Muscle layer of colon (tissue), 2 donors: ENCODE results near the gene RRAD.
"Not testable (repeated sequence)": the region's sequence is repeated elsewhere in the genome, so short reads cannot be mapped to it uniquely, and the experiment has no call there.

Source experiments
- H3K27ac ChIP-seq: one replicate; pipeline ENCODE4 v1.7.0; 2013; ENCODE audit warnings: low read depth, mild to moderate bottlenecking, low read length, moderate library complexity
- H3K27me3 ChIP-seq, 2 donors: one replicate each; pipeline ENCODE4 v1.7.0; 2013; ENCODE audit warnings: low read length in 2 of 2, mild to moderate bottlenecking in 2 of 2; ENCODE audit not compliant: insufficient read depth in 2 of 2, control insufficient read depth in 1 of 2
- H3K36me3 ChIP-seq: one replicate; pipeline ENCODE4 v1.7.0; 2013; ENCODE audit warnings: mild to moderate bottlenecking, low read length; ENCODE audit not compliant: insufficient read depth
- H3K4me1 ChIP-seq: one replicate; pipeline ENCODE4 v1.7.0; 2013; ENCODE audit warnings: mild to moderate bottlenecking, low read length; ENCODE audit not compliant: insufficient read depth
- H3K4me3 ChIP-seq, 2 donors: one replicate each; pipeline ENCODE4 v1.7.0; 2013; ENCODE audit warnings: low read length in 2 of 2, low read depth in 1 of 2, mild to moderate bottlenecking in 1 of 2, moderate library complexity in 1 of 2
- H3K9ac ChIP-seq: one replicate; pipeline ENCODE4 v1.7.0; 2013; ENCODE audit warnings: low read length
- H3K9me3 ChIP-seq: one replicate; pipeline ENCODE4 v1.7.0; 2013; ENCODE audit warnings: mild to moderate bottlenecking, low read length
- donor health status: abdominal sarcoma.
- donor health status: Adenocarcinoma of cecum.

RRAD gene

DNA sequence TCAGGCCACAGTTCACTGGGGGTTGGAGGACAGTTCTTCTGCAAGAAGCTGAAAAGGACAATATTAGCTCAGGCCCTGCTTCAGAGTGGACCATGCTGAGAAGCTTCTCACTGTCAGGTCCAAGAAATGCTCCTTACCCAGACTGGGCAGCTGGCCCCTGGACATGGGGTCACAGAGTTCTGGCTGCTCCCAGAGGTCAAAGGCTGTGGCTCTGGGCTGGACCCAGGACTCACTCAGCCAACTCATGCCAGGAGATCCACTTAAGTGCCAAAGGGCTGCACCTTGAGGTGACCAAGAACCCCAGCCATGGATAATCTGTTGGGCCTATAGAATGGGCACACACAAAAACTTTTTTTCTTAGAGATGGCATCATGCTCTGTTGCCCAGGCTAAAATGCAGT lies 14.0 kb upstream of the RRAD start:
- no peak overlapping the region for H3K27ac ChIP-seq
- no peak overlapping the region for H3K4me3 ChIP-seq
- no peaks in the 10 kb centered on the region for H3K27me3 ChIP-seq
- H3K9ac ChIP-seq, result no peak overlapping the region
- peaks cover 49% of the 10 kb centered on the region for H3K36me3 ChIP-seq
- H3K9me3 ChIP-seq, result no peaks in the 10 kb centered on the region
- peaks cover 17% of the 10 kb centered on the region for H3K4me1 ChIP-seq

- Histone ChIP-seq H3K4me1 (peaks cover 28% of the 10 kb centered on the region), H3K4me3 (no peak overlapping the region), H3K36me3 (peaks cover 48% of the 10 kb centered on the region), H3K9me3 (no peaks in the 10 kb centered on the region), H3K9ac (no peak overlapping the region), H3K27ac (no peak overlapping the region), H3K27me3 (no peaks in the 10 kb centered on the region)
These were observed 12.5 kb upstream of the RRAD start for GRCh38 chr16:66937725-66938337.

GRCh38 chr16:66936889-66937554 lies 11.7 kb upstream of the RRAD start:
- Histone ChIP-seq H3K9me3 (no peaks in the 10 kb centered on the region), H3K27ac (no peak overlapping the region), H3K9ac (no peak overlapping the region), H3K4me3 (no peak overlapping the region), H3K36me3 (peaks cover 40% of the 10 kb centered on the region), H3K27me3 (no peaks in the 10 kb centered on the region), H3K4me1 (peaks cover 34% of the 10 kb centered on the region)

- Histone ChIP-seq H3K4me3 (peak overlapping the region; percentile 53 to 99), H3K4me1 (peaks cover 34% of the 10 kb centered on the region)
These were observed 11.1 kb upstream of the RRAD start for GRCh38 chr16:66936462-66936861.

DNA sequence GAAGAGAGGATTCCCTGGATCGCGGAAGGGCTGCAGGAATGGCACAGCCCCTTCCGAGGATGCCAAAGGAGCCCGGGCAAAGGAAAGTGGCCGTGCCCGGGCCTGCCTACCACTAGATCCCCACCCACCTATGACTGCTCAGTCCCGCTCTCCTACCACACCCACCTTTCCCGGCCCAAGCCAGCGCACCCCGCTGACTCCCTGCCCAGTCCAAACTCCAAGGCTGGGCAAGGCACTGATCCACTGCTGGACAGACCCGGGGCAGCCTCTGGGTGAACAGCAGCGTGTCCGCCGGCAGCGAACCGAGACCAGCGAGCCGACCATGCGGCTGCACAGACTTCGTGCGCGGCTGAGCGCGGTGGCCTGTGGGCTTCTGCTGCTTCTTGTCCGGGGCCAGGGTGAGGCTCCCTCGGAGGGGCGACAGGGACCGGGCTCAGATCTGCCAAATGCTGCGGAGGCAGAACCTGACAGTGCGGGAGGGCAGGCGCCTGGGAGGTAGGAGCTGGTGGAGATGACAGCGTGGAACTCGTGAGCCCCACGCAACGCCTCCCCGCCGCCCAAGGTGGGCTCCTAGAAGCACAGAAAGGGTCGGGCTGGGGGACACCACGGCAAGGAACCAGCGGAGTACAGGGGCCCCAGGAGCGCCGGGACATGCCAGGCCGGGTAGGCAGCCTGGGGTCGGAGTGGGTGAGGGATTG lies 10.1 kb upstream of the RRAD start, which contains the start of gene CES2:
Gene CES2 (plus strand): TSS at position 203 of the 698 bp plus-strand sequence. CDS start 120 bp downstream, at position 323.
- H3K36me3 ChIP-seq, result peaks cover 24% of the 10 kb centered on the region
- peaks cover 34% of the 10 kb centered on the region for H3K4me1 ChIP-seq

More at GRCh38 chr16:66936462-66936861, 11.1 kb upstream of the RRAD start:
- Histone ChIP-seq H3K27ac (no peak overlapping the region), H3K9me3 (no peaks in the 10 kb centered on the region), H3K36me3 (peaks cover 34% of the 10 kb centered on the region), H3K27me3 (no peaks in the 10 kb centered on the region), H3K9ac (no peak overlapping the region)

GRCh38 chr16:66934839-66935313 lies 9.5 kb upstream of the RRAD start:
- H3K9ac ChIP-seq, result peak overlapping the region; percentile 54
- H3K27ac ChIP-seq, result peak overlapping the region; percentile 80
- not testable (repeated sequence) for H3K27me3 ChIP-seq, H3K9me3 ChIP-seq
- peaks cover 34% of the 10 kb centered on the region for H3K4me1 ChIP-seq
- peak overlapping the region; percentile 53 to 99 for H3K4me3 ChIP-seq
- H3K36me3 ChIP-seq, result peaks cover 19% of the 10 kb centered on the region

More for the DNA sequence above, 10.1 kb upstream of the RRAD start, which contains the start of gene CES2:
- Histone ChIP-seq H3K27me3 (no peaks in the 10 kb centered on the region), H3K4me3 (peak within 1 kb of the TSS; percentile 53 to 99), H3K27ac (peak within 1 kb of the TSS; percentile 80), H3K9me3 (no peaks in the 10 kb centered on the region), H3K9ac (peak within 1 kb of the TSS; percentile 54)

DNA sequence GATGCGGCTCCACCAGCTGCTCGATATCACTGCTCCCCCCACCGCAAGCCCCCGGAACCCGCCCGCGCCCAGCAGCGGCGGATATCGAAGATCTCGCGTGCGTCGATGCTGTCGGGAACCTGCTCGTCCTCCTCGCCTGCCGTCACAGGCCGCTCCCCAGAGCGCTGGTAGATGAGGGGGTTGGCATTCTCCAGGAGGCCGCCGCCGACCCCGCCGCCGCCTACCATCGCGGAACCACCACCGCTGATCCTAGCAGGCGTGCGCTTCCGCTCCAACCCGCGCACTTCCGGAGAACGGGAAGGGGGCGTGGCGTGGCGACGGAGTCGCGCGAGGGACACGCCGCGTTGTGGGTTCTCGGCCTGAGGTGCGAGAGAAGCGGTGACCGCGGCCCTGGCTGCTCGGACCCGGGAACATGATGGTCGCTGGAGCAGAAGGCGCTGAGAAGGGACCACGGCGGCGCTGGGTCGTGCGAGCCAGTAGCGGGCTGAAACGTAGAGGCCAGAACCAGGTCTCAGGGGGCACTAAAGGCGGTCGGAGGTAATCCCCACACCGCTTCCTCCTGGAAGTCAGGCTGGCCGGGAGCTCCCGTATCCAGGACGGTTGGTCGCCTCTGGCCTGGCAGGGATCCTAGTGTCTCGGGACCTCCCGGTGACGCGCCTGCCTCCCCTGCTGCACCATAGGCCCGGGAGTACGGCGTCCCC lies 9.0 kb upstream of the RRAD start, which contains the start of gene CIAO2B:
Gene CIAO2B (minus strand): TSS at position 265 of the 701 bp plus-strand sequence. CDS start 38 bp downstream, at position 227.
- H3K4me3 ChIP-seq, result peak within 1 kb of the TSS; percentile 53 to 99
- peak within 1 kb of the TSS; percentile 80 for H3K27ac ChIP-seq
- H3K4me1 ChIP-seq, result peaks cover 34% of the 10 kb centered on the region
- no peaks in the 10 kb centered on the region for H3K9me3 ChIP-seq
- peak within 1 kb of the TSS; percentile 100 for H3K9ac ChIP-seq
- H3K36me3 ChIP-seq, result peaks cover 14% of the 10 kb centered on the region
- H3K27me3 ChIP-seq, result no peaks in the 10 kb centered on the region

DNA sequence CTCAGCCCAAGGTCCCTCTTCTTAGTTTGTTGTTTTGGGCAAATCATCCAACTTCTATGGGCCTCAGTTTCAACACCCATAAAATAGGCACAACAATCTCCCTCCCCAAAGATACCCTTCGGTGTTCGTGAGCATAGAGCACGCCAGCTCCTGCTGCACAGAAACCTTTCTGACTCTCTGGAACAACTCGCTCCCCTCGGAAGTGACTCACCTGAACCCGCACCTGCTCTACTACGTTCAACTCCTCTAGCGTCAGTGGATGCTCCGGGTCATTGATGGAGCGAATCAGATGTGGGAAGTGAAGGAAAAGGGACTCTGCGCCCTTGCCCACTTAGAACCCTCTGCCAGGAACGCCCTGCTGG lies 8.4 kb upstream of the RRAD start:
- Histone ChIP-seq H3K9me3 (no peaks in the 10 kb centered on the region), H3K9ac (peak overlapping the region; percentile 100), H3K4me3 (peak overlapping the region; percentile 53 to 99), H3K27me3 (no peaks in the 10 kb centered on the region), H3K36me3 (peaks cover 8% of the 10 kb centered on the region), H3K4me1 (peaks cover 34% of the 10 kb centered on the region), H3K27ac (peak overlapping the region; percentile 80)

DNA sequence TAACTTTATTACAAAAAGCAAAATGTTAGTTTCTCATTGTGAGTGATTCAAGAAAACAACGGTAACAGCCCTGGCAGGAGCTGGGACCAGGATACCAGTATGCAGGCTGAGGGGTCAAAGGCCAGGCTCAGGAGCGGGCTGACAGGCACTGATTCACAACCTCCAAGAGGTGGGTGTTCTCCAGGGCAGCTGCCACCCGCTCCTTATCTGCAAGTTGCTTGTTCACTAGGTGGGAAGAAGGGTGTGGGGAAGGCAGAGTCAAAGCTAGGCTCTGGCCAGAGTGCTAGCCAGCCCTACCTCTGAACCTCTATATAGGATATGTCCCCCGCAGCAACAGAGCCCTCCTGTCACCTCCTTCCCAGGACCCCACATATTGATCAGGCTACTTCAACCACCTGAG lies 6.7 kb upstream of the RRAD start:
- no peaks in the 10 kb centered on the region for H3K9me3 ChIP-seq
- H3K9ac ChIP-seq, result no peak overlapping the region
- H3K4me1 ChIP-seq, result peaks cover 34% of the 10 kb centered on the region
- no peaks in the 10 kb centered on the region for H3K27me3 ChIP-seq
- H3K27ac ChIP-seq, result no peak overlapping the region
- no peaks in the 10 kb centered on the region for H3K36me3 ChIP-seq
- H3K4me3 ChIP-seq, result no peak overlapping the region

DNA sequence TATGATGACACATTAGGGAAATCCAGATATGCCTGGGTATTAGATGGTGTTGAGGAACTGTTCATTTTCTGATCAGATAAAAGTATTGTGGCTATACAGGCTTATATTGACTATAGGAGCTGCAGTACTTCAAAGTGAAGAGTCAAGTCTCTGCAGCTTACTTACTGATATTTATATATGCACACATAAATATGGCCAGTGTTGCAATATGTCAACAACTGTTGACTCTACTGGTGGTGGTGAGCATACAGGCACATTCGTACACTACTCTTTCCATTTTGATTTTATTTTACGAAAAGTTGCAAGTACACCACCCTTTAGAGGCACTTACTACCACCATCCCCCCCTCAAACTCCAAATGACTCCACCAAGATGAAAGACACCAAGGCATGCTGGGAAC lies 6.3 kb upstream of the RRAD start:
- H3K4me1 ChIP-seq, result peaks cover 31% of the 10 kb centered on the region
- no peaks in the 10 kb centered on the region for H3K36me3 ChIP-seq
- H3K4me3 ChIP-seq, result no peak overlapping the region
- H3K9me3 ChIP-seq, result no peaks in the 10 kb centered on the region
- H3K27ac ChIP-seq, result no peak overlapping the region
- no peak overlapping the region for H3K9ac ChIP-seq
- H3K27me3 ChIP-seq, result no peaks in the 10 kb centered on the region

- Histone ChIP-seq H3K36me3 (no peaks in the 10 kb centered on the region), H3K9me3 (no peaks in the 10 kb centered on the region), H3K4me1 (peaks cover 28% of the 10 kb centered on the region), H3K9ac (no peak overlapping the region), H3K27me3 (no peaks in the 10 kb centered on the region), H3K27ac (no peak overlapping the region), H3K4me3 (no peak overlapping the region)
These were observed 4.9 kb upstream of the RRAD start for GRCh38 chr16:66930189-66930588.
